Spinal cord (tissue), 10 donors: ENCODE data around the gene PCDHB13. TPM values are rescaled to one million over a fixed set of nuclear protein-coding genes. Genes with fewer than 3 reads are reported as not detected.
"Not testable (repeated sequence)": the region's sequence is repeated elsewhere in the genome, so short reads cannot be mapped to it uniquely, and the experiment has no call there.

ENCODE experiments used
- DNase-seq, 6 donors: peaks; one replicate each; pipeline versions ENCODE4 v3.0.0 to v3.0.0-alpha.2; 2013 to 2015; ENCODE audit warnings: low spot score in 6 of 6, low read depth in 4 of 6
- H3K27ac ChIP-seq: one replicate; pipeline ENCODE4 v1.5.1; 2013; ENCODE audit warnings: low read depth, low read length, control low read depth
- H3K27me3 ChIP-seq: one replicate; pipeline ENCODE4 v1.6.1; 2013; ENCODE audit warnings: low read length; ENCODE audit not compliant: control insufficient read depth, insufficient read depth
- H3K36me3 ChIP-seq: one replicate; pipeline ENCODE4 v1.6.1; 2013; ENCODE audit warnings: low read length; ENCODE audit not compliant: control insufficient read depth, insufficient read depth
- H3K4me1 ChIP-seq: one replicate; pipeline ENCODE4 v1.6.1; 2013; ENCODE audit warnings: low read length; ENCODE audit not compliant: control insufficient read depth, insufficient read depth
- H3K4me3 ChIP-seq: one replicate; pipeline ENCODE4 v1.5.1; 2013; ENCODE audit warnings: low read depth, low read length, control low read depth
- H3K9me3 ChIP-seq: one replicate; pipeline ENCODE4 v1.6.1; 2013; ENCODE audit warnings: low read length; ENCODE audit not compliant: control insufficient read depth, insufficient read depth
- WGBS: methylation state at CpG from one replicate; pipeline ENCODE4 v1.1.5; 2013; ENCODE audit warnings: missing lambda C conversion rate; ENCODE audit not compliant: insufficient coverage; 5-methylcytosine and 5-hydroxymethylcytosine counted together
- polyA plus RNA-seq, 2 donors: library from polyadenylated mRNA; unstranded; fragments of 120-200 nt; gene quantifications; one replicate each; pipeline ENCODE4 v1.2.1, GENCODE V29; 2013; ENCODE audit not compliant: insufficient read length in 2 of 2
- total RNA-seq, 2 donors: library from RNA; depleted of rRNA in 1 of 2; stranded (reverse); fragments of 120-200 nt in 1 of 2; fragments of >200 nt in 1 of 2; gene quantifications; one replicate each; pipeline versions ENCODE4 v1.2.3 to v1.2.4, GENCODE V29; 2013 to 2014
- donor health status: healthy.

The PCDHB13 gene
- total and polyA plus RNA-seq, 4 donors, result 3.8 to 8.7 (median 4.8) TPM

- Histone ChIP-seq H3K27me3 (no peaks in the 10 kb centered on the region), H3K27ac (no peak within 1 kb of the TSS), H3K9me3 (peaks cover 3% of the 10 kb centered on the region), H3K4me1 (no peaks in the 10 kb centered on the region), H3K4me3 (peak within 1 kb of the TSS; percentile 2), H3K36me3 (no peaks in the 10 kb centered on the region)
- peak in 2 of 6 donors; percentile 64 to 67 for DNase-seq
- WGBS, result 10% methylated on average over 13 of the region's 13 CpGs
Measured at GRCh38 chr5:141182248-141182647, 31.5 kb upstream of the PCDHB13 start, which contains the start of gene PCDHB16. Gene PCDHB16, plus strand, starts transcription at chr5:141182387. Its CDS starts 173 bp downstream, at chr5:141182560.

DNA sequence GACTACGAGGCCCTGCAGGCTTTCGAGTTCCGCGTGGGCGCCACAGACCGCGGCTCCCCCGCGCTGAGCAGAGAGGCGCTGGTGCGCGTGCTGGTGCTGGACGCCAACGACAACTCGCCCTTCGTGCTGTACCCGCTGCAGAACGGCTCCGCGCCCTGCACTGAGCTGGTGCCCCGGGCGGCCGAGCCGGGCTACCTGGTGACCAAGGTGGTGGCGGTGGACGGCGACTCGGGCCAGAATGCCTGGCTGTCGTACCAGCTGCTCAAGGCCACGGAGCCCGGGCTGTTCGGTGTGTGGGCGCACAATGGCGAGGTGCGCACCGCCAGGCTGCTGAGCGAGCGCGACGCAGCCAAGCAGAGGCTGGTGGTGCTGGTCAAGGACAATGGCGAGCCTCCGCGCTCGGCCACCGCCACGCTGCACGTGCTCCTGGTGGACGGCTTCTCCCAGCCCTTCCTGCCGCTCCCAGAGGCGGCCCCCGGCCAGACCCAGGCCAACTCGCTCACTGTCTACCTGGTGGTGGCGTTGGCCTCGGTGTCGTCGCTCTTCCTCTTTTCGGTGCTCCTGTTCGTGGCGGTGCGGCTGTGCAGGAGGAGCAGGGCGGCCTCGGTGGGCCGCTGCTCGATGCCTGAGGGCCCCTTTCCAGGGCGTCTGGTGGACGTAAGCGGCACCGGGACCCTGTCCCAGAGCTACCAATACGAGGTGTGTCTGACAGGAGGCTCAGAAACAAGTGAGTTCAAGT, 29.4 kb upstream of the PCDHB13 start:
- H3K36me3 ChIP-seq, DNase-seq, H3K4me1 ChIP-seq, H3K4me3 ChIP-seq, H3K27me3 ChIP-seq, H3K27ac ChIP-seq, H3K9me3 ChIP-seq: not testable (repeated sequence)
- 22% methylated on average over 32 of the region's 69 CpGs for WGBS

GRCh38 chr5:141186897-141187512, 26.7 kb upstream of the PCDHB13 start, which contains the start of gene PCDHB9:
Gene PCDHB9, plus strand, starts transcription at chr5:141187161. Its CDS starts 158 bp downstream, at chr5:141187319.
- DNase-seq, result peak in 2 of 6 donors; percentile 39 to 50
- WGBS, result 19% methylated on average over 6 of the region's 9 CpGs
- Histone ChIP-seq H3K36me3 (no peaks in the 10 kb centered on the region), H3K4me1 (no peaks in the 10 kb centered on the region), H3K27ac (no peak within 1 kb of the TSS), H3K4me3 (no peak within 1 kb of the TSS), H3K9me3 (peaks cover 5% of the 10 kb centered on the region), H3K27me3 (no peaks in the 10 kb centered on the region)

GRCh38 chr5:141188682-141189081, 25.0 kb upstream of the PCDHB13 start:
- H3K9me3 ChIP-seq, H3K4me3 ChIP-seq, H3K27ac ChIP-seq, H3K27me3 ChIP-seq, H3K4me1 ChIP-seq, H3K36me3 ChIP-seq, DNase-seq: not testable (repeated sequence)
- WGBS, result 26% methylated on average over 11 of the region's 37 CpGs

DNA sequence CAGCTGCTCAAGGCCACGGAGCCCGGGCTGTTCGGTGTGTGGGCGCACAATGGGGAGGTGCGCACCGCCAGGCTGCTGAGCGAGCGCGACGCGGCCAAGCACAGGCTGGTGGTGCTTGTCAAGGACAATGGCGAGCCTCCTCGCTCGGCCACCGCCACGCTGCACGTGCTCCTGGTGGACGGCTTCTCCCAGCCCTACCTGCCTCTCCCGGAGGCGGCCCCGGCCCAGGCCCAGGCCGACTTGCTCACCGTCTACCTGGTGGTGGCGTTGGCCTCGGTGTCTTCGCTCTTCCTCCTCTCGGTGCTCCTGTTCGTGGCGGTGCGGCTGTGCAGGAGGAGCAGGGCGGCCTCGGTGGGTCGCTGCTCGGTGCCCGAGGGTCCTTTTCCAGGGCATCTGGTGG, 24.6 kb upstream of the PCDHB13 start:
- not testable (repeated sequence) for DNase-seq, H3K36me3 ChIP-seq, H3K4me3 ChIP-seq, H3K27me3 ChIP-seq, H3K4me1 ChIP-seq, H3K9me3 ChIP-seq, H3K27ac ChIP-seq
- 16% methylated on average over 16 of the region's 35 CpGs for WGBS

- H3K36me3 ChIP-seq, result no peaks in the 10 kb centered on the region
- no peaks in the 10 kb centered on the region for H3K27me3 ChIP-seq
- WGBS, result under 1% methylated on average over 8 of the region's 10 CpGs
- H3K4me3 ChIP-seq, result peak within 1 kb of the TSS; percentile 12
- H3K9me3 ChIP-seq, result peaks cover 9% of the 10 kb centered on the region
- no peaks in the 10 kb centered on the region for H3K4me1 ChIP-seq
- peak in 2 of 6 donors; percentile 63 to 72 for DNase-seq
- no peak within 1 kb of the TSS for H3K27ac ChIP-seq
Measured at GRCh38 chr5:141192110-141192725, 21.5 kb upstream of the PCDHB13 start, which contains the start of gene PCDHB10. Gene PCDHB10, plus strand, starts transcription at chr5:141192353. Its CDS starts 200 bp downstream, at chr5:141192553.

GRCh38 chr5:141194332-141194731, 19.4 kb upstream of the PCDHB13 start:
- DNase-seq, H3K27ac ChIP-seq, H3K4me1 ChIP-seq, H3K4me3 ChIP-seq, H3K36me3 ChIP-seq, H3K27me3 ChIP-seq: not testable (repeated sequence)
- peaks cover 11% of the 10 kb centered on the region for H3K9me3 ChIP-seq
- 17% methylated on average over 13 of the region's 37 CpGs for WGBS

DNA sequence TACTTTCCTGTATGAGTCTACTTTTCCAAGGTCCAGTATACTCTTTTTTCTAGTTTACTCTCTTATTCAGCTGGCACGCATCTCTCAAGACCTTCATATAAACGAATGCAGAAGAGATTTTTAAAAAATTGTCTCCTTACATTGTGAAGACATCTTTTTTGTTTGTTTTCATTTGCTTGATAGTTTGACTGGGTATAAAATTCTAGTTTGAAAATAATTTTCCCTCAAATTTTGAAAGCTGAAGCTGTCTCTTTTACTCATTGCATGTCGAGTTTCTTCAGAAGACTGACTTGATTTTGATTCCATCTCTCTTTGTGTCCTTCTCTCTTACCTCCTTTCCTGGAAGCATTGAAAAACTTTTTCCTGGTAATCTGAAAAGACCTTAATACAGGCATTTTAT, 17.4 kb upstream of the PCDHB13 start:
- H3K4me1 ChIP-seq, result no peaks in the 10 kb centered on the region
- H3K9me3 ChIP-seq, result peaks cover 21% of the 10 kb centered on the region
- no peak overlapping the region for H3K4me3 ChIP-seq
- no peak for DNase-seq
- H3K27me3 ChIP-seq, result no peaks in the 10 kb centered on the region
- H3K27ac ChIP-seq, result no peak overlapping the region
- 29% methylated on average over 1 of the region's 3 CpGs for WGBS
- H3K36me3 ChIP-seq, result no peaks in the 10 kb centered on the region

DNA sequence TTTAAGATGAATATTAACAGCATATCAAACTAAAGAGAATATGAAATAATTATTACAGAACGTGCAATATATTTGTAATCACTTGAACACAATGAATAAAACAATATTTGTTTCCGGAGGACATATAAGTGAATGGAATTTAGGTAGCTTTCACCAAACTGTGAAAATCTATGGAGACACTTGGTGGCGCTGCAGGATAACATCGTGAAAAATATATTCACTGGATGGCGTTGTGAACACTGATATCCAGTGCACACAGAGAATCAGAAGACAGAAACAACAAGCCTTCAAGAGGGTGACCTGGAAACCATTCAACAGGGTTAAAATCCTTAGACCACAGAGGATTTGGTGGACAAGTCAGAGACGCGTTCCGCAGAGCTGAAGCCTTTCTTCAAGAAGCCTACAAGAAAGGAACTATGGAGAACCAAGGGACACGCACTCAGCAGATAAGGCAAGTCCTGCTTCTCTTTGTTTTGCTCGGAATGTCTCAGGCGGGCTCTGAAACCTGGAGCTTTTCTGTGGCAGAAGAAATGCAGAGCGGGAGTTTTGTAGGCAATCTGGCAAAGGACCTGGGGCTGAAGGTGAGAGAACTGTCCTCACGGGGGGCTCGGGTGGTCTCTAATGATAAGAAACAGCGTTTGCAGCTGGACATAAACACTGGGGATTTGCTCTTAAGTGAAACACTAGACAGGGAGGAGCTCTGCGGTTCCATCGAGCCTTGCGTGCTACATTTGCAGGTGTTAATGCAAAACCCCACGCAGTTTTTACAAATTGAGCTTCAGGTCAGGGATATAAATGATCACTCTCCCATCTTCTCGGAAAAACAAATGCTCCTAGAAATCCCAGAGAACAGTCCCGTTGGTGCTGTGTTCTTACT, 14.1 kb upstream of the PCDHB13 start, which contains the start of gene PCDHB11:
TSS of gene PCDHB11 (plus strand) at position 269 of the 877 bp plus-strand sequence. CDS start at position 417, 148 bp downstream.
- Histone ChIP-seq H3K36me3 (no peaks in the 10 kb centered on the region), H3K4me1 (no peaks in the 10 kb centered on the region), H3K27me3 (no peaks in the 10 kb centered on the region), H3K9me3 (peaks cover 19% of the 10 kb centered on the region), H3K4me3 (no peak within 1 kb of the TSS), H3K27ac (no peak within 1 kb of the TSS)
- DNase-seq, result peak in 2 of 6 donors; percentile 22 to 31
- 38% methylated on average over 14 of the region's 21 CpGs for WGBS
